GM21367 (cell line): Measurements from ENCODE around the gene ZMIZ1.

Source experiments
- ATAC-seq: cut with Tn5 transposase; IDR thresholded peaks from one replicate; pipeline ENCODE4 v1.9.1; 2021; ENCODE audit not compliant: unreplicated experiment

Gene ZMIZ1

DNA sequence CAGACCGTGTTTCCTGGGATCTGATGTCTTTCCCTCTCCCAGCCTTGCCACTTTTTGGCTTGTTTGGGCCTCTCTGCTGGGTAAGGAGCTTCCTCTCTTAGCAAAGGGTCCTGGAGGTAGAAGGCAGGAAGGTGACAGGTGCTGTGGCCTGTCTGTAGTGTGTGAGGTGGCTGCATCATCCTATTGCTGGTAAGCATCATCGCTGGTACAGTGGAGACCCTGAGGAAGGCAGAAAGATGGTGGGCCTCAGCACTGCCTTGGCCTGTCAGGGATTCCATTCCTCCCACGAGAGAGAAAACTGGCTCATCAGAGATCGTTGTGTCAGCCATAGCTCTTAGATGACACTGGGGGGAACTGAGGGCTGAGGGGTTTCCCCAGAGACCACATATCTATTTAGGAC lies 46.5 kb downstream of the ZMIZ1 start:
- no peak for ATAC-seq

DNA sequence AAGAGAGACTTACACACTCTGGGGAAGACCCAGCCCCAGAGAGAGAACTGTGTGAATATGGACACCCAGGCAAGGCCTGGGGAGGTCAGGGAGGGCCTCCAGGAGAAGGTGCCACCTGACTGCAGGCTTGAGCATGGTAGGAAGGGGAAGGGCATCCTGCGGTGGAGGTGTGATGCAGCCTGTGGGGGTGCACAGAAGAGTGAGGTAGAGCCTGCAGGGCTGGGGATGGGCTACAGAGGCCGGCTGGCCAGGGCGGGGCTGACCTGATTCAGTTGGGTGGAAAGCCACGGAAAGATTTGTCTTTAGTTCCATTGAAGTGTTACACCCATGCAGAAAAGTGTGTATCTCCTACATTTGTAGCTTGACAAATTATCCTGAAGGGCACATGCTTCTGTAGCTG lies 47.6 kb downstream of the ZMIZ1 start:
- peak; percentile 26 for ATAC-seq

DNA sequence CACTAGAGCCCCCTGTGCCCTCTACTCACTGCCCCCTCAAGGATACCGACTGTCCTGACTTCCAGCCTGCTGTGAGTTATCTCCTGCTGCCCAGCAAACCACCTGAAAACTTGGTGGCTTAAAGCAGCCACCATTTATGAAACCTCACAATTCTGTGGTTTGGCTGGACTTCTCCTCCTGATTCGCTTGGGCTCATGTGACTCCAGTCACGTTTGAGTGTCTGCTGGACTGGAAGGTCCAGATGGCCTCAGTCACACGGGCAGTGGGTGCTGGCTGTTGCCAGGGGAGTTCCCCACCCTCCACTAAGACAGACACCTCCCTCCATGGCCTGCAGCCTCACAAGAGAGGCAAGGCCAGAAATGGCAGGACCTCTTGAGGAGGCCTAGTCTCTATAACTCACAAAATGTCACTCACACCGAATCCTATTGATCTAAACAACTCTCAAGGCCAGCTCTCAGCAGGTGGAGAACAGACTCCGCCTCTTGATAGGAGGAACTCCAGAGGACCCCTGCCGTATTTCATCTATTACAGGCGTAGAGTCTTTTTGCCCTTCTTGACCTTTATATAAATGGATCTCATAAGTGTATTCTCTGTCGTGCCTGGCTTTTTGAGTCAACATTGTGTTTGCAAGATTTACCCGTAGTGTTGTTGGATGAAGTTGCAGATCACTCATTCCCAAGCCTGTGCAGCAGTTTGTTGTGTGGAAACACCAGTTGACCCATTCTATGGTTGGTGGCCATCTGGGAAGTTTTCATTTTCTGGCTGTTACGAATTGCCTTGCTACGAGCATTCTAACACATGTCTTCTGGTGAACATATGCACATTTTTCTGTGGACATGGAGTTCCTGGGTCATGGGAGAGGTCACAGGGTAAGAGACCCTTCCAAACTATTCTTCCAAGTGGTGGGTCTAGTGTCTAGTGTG lies 48.3 kb downstream of the ZMIZ1 start:
- ATAC-seq, result peak; percentile 67

DNA sequence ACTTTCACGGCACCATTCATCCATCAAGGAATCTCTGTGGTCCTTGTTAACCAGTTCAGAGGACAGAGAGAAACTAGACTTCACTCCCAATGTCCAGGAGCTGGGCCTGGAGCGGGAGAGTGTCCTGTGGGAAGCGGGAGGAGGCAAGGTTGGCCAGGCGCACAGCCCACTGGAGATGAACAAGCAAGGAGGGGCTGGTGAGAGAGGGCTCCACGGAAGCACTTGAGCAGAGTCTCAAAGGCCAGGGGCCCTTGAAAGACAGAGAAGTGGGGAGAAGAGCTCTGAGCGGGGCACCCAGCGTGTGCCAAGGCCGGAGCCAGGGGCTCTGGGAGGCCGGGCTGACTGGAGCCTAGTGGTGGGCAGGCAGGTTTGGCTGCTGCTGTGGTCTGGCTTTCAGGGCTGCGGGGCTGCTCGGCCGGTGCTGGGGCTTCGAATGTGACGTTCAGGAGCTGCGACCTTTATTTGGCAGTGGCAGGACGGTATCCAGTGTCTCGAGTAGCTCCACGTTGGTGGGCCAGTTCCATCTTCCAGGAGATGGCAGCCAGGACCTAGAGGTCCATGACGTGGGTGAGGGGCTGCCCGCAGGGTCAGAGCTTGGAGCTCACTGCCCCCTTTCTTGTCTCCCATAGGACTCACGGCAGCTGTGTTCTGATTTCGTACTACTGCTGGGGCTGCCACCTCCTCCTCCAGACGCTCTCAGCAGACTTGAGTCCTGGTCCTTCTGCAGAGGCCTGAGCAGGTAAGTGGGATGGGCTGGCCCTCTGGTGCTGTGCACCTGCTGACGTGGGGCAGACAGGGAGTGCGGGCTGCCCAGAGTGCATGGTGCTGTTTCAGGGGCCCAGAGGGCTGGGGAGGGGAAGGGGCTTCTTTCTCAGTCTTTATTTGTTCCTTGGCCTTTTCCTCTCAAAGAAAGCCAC lies 49.8 kb downstream of the ZMIZ1 start:
- no peak for ATAC-seq

DNA sequence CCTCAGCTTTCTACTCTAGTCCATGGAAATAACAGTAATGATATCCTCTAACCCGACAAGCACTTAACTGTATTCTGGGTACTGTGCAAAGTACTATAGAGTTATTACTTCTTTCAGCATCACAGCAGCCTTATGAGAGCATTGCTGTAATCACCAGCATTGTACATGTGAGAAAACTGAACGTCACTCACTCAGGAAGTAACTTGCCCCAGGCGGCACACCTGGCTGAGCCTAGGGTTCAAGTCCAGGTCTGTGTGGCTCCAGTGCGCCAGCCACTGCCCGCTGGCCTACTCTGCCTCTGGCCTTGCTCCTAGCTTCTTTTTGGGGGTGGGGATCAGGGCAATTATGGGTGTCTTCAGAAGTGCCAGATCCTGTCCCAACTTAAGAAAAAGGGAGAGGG lies 50.5 kb downstream of the ZMIZ1 start:
- no peak for ATAC-seq

DNA sequence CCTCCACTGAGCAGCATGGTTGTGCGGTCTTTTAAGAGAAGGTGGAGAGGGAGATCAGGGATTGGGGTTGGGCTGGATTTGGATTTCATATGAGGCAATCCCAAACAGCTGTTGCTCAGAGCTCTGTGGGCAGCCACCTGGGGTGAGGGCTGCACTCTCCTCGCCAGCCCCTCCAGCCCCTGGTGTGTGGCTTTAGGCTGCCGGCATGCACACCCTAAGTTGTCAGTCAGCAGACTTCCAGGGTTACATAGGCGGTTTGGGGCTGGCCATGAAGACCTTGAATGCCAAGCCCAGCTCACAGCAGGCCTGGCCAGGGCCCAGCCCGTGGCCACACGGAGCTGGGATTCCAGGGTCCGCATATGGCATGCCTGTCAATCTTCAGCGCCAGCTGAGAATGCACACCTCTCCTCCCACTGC lies 54.8 kb downstream of the ZMIZ1 start:
- ATAC-seq, result no peak

DNA sequence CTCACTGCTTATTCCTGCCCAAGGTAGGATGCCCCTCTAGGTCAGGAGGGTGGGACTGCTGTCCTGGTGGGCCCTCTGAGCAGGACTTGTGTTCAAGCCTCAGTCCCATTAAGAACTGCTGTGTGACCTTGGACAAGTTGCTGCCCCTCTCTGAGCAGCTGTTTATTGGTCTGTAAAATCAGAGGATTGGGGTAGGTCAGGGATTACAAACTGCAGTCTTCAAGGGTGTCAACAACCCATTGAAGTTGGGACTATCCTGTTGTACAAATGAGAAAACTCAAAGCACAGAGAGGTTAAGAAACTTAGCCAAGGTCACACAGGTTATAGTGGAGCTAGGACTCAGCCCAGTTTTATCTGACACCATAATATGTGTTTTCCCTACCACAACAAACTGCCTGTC lies 55.3 kb downstream of the ZMIZ1 start:
- ATAC-seq, result no peak

DNA sequence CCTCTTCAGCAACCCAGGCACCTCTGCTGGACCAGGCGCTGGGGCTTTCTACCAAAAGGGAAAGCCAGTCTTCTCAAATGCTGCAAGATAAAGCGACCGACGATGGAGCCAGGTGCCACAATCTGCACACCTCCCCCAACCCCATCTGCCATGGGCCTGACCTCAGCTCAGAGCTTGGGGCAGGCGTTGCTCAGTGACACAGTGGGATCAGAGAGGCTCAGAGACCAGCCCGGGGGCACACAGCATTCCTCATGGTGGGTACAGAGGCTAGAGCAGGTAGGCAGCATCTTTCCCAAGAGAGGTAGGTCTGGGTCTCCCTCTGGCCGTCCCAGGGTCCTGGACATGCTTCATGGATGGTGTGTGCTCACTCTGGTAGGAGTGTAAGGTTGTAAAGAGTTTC lies 56.3 kb downstream of the ZMIZ1 start:
- ATAC-seq, result no peak

DNA sequence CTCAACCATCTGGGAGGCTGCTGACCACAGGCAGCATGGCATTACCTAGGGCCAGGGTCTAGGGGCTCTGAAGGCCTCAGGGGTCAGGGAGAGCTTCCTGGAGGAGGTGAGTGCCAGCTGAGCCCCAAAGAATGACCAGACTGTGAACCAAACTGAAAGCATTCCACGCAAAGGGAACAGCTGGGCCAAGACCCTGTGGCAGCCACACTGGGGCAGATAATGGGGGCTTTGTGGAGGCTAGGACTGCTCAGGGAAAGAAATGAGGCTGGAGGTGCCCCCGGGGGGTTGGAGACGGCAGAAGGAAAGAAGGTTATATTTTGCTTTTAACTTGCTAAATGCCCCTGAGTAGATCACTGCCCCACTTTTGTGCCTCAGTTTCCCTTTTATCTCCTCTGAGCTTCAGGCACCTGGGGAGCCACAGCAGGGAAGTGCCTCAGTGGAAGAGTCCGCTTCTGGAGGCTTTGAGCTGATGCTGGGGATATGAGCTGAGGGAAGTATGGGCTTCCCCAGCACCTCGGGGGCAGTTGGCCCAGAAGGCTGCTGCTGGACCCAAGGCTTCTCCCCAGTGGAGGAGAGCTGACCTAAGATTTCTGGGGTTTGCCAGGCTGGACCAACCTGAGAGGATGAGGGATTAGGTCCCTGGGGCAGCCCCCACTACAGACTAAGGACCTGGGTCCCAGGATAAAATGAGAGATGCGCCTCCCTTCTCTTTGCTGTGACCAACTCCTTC lies 57.8 kb downstream of the ZMIZ1 start:
- no peak for ATAC-seq

DNA sequence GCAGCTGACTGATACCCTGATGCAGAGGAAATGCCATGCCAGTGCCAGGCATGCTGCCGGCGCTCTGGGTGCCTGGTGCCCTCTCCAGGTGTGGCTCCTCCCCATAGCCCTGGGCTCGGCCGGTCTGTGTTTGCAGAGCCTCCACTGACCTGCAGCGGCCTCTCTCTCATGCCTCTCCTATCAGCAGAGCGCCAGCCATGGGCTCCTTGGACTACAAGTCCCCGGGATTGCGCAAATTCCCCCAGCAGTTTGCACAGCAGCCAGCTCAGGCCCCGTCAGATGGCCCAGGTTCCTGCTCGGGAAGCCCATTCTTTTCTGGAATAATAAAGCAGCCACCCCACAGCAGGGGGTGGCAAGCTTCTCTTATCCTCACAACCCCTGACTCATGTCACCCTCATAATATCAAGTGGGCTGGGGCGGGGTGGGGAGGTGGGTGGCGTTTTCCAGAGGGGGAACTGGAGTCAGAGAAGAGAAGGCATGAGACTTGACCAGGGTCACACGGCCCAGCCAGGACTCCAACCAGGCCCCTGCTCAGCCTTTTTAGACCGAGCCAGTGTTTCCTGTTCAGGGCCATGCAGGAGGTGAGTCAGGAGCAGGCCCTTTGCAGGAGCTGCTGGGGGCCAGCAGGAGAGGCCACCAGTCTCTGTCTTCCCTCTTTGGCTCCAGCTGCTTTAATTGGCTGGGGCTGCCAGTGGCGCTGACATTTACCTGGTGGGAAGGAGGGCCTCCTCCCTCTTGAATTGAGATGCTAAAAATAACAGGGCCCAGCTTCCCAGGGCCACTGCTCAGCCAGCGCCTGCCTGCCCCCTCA lies 58.6 kb downstream of the ZMIZ1 start:
- no peak for ATAC-seq

DNA sequence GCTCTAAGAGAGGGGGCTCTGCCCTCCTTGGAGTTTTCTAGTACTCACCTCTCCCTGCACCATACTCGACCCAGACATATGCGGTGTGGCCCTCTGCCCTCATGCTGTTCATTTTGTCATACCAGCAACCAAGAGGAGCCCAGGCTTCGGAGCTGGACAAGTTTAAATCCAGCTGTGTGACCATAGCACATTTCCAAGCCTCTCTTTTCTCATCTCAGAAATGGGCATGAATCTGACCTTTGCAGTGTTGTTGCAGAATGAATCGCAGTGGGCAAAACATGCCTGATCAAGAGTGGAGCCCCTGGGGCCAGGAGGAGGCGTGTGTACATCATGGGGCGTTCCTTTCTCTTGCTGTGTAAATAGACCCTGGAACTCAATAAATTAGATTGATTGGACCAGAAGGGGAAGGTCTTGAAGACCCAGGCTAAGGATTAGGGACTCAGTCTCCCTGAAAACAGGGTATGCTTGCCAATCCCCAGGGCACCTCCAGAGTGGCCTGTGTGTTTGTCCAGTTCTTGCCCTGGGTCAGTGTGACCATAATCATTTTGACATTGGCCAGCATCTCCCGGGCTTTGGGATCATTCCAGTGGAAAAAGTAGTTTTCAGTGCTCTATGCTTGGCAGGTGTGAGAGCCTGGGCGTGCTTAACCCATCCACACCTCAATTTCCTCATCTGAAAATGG lies 59.6 kb downstream of the ZMIZ1 start:
- ATAC-seq, result no peak

DNA sequence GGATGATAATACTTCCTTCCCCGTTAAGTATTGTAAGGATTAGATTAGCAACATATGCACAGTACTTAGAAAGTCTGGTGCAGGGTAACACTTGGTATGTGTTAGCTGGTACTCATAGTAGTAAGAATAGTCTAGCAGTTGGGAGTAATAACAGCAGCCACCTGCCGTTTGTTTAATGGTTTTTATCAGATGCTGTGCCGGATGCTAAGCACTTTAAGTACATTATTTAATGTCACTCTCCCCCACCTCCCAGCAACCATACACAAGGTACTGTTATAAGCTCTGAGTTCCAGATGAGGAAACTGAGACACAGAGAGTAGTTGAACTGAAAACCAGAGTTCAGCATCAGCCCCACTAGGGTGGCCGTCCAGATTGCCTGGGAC lies 60.1 kb downstream of the ZMIZ1 start:
- no peak for ATAC-seq

DNA sequence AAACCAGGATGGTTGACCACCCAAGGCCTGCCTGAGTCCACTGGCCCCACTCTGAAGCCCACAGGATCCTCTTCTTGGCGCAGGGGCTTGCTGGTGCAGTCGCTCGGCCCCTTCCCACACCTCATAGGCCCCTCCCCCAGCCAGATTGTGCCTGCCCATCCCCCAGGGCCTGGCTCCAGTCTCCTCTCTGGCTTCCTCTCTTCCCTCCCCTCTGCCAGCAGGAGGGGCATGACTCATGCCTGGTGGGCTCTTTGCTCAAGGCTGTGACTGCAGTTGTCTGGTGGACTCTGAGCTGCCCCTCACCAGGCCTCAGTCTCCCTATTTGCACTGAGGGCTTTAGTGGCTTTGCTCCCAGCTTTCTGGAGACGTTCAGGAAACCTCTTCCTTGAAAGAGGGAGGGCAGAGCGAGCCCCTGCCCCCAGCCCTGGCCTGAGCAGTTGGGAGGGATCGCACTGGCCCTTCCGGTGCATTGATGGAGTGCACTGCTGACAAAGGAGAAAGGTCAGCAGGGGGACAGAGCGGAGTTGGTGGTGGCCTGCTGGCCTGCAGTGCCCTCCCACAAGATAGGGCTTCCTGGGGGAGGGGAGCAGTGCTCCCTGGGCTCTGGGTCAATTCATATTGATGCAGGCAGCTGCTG lies 60.7 kb downstream of the ZMIZ1 start:
- no peak for ATAC-seq

DNA sequence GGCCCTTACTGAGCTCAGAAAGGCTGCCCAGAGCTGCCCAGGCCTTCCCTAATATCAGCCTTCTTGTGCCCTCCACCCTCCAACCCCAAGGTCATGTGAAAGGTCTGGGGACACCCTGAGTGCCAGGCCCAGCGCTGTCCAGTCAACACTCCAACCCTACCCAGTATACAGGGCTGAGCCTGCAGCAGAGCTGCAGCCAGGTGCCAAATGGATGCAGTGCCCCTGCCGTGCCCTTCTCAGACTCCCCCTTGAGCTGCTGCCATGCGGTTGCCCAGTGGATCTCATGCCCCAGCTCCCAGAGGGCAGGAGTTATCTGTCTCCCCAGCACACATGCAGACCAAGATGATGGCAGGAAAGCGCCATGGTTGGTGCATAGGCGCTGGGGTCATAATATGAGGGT lies 61.5 kb downstream of the ZMIZ1 start:
- ATAC-seq, result no peak

DNA sequence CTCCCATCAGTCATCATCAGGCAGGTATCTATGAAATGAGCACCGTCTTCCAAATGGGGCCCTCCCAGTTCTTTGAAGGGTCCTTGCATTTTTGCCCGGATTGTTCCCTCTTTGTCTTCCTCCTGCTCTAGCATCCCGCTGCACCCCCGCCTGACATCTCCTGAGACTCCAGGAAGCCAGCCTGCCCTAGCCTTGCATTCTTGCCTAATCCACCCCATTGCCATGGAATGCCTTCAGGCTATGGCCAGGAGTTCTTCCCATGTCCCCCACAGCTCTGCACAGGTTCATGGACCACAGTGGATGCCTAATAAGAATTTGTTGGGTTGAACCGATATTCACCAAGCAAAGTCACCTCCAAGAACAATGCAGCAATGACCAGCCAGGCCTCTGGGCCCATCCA lies 62.1 kb downstream of the ZMIZ1 start:
- no peak for ATAC-seq

DNA sequence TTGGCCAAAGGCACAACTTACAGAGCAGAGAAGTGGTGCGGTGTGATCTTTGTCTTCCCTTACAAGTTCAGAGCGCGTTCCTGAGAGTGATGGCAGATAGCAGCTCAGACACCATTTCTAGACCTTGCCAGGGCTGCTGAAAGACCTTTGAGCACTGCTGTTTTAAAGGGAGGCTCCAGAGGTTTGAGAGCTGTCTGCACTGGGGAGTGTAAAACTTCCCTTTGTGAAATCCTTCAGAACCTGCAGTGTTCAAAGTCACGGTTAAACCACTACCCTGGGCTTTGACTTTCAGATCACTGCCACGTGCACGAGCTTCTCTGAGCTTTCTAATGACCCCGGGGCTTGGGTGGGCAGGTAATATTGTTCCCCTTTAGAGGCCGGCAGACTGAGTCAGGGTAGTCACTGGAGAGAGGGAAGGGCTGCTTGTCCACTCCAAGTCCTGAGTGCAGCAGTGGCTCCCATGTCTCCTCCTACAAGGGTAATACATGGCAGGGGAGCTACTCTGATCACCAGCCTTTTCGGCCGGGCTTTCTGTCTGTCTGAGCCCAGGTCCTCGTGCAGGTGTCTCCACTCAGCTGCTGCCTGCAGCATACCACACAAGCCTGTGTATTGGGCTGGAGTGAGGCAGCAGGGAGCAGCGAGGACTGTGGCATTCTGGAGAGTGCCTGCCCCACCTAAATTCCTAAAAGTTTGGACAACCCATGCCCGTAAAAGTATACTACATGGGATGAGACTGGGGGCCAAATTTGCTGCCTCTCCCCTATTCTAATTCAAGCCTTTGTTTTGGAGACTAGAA lies 63.3 kb downstream of the ZMIZ1 start:
- ATAC-seq, result no peak

DNA sequence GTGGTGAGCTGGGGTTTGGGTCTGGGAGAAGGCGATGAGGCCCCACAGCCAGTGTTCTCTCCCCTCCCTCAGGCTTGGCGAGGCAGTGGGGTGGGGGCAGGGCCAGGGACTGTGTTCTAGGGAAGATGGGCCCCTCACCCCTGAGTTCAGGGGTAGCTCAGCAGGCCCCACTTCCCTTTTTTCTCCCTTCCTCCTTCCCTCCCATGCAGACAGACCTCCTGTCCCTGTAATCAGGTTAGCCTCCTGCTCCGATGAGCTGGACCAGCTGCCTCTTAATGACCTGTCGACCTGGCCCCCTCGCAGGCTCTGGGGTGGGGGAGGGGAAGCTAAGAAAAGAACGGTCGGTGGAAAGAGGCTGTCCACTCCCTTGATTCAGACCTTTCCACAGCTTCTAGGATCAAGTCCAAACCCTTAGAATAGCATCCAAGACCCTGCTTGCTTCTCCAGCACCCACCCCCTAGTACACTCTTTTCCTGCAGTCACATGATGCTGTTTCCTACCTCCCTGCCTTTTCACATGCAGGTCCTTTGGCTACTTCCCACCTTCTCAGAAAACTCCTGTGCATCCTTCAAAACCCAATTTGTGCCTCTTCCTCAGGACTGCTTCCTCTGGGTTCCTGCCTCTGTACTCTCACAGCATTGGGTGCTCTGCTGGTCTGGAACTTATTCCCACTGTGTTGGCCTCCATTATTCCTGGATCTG lies 64.1 kb downstream of the ZMIZ1 start:
- no peak for ATAC-seq

DNA sequence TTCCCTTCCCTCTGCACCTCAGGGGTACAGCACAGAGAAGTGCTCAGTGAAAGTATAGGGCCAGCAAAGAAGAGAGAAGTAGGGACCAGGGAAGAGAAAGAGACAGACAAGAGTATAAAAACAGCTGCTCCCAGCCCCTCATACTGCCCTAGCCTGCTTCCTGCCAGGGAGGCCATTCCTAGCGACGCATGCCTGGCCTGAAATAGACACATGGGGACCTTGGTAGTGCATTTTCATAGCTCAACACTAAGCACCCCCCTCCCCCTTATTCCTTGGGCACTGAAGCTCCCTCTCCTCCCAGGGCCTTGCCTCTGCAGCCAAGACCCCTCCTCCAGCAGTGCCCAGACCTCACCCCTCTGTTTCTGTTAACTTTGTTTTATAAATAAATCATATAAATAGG lies 64.7 kb downstream of the ZMIZ1 start:
- no peak for ATAC-seq
